IMR-90 (cell line): ENCODE results near the gene TMX1.

Source experiments
- CEBPB ChIP-seq: IDR thresholded peaks from 2 replicates; pipeline ENCODE4 v1.6.1; 2012; ENCODE audit warnings: low read depth, low read length, improper control_type of control experiment
- MXI1 ChIP-seq: IDR thresholded peaks from 2 replicates; pipeline ENCODE4 v1.6.1; 2012; ENCODE audit warnings: low read depth, mild to moderate bottlenecking, low read length, moderate library complexity, borderline replicate concordance
- POLR2A ChIP-seq: IDR thresholded peaks from 2 replicates; pipeline ENCODE4 v1.6.1; 2012; ENCODE audit warnings: mild to moderate bottlenecking, low read depth, low read length
- RAD21 ChIP-seq: IDR thresholded peaks from 2 replicates; pipeline ENCODE4 v1.6.1; 2012; ENCODE audit warnings: low read length, improper control_type of control experiment
- RFX5 ChIP-seq: IDR thresholded peaks from 2 replicates; pipeline ENCODE4 v1.8.0; 2012; ENCODE audit warnings: low read depth, mild to moderate bottlenecking, low read length, moderate library complexity
- SMC3 ChIP-seq: fragments of 150-350 bp; IDR thresholded peaks from 2 replicates; pipeline ENCODE4 v1.6.1; 2016; ENCODE audit warnings: low read depth, mild to moderate bottlenecking, antibody characterized with exemption, low read length, moderate library complexity
- TF ChIP-seq, protein P1 (sequence below): conservative IDR thresholded peaks from 2 replicates; pipeline ENCODE4 v1.5.1; 2012; ENCODE audit warnings: mild to moderate bottlenecking, low read depth, low read length, improper control_type of control experiment
- TF ChIP-seq, protein P2 (sequence below): fragments of 150-350 bp; IDR thresholded peaks from 2 replicates; pipeline ENCODE4 v1.6.1; 2017; ENCODE audit warnings: mild to moderate bottlenecking, antibody characterized with exemption, low read length, low read depth

DNA sequence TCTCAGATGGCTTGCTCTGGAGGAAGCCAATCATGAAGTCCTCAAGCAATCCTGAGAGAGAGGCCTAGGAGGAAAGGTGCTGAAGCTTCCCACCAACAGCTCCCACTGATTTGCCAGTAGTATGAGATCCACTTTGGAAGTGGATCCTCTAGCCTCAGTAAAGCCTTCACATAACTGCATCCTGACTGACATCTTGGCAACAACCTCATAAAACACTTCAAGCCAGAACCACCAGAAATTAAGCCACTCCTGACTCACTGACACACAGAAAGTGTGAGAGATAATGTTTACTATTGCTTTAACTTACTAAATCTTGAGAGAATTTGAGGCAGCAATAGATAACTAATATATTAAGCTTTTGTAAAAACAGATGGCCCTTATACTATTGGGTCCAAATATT lies 11.7 kb upstream of the TMX1 start:
- TF ChIP-seq, protein P1, sequence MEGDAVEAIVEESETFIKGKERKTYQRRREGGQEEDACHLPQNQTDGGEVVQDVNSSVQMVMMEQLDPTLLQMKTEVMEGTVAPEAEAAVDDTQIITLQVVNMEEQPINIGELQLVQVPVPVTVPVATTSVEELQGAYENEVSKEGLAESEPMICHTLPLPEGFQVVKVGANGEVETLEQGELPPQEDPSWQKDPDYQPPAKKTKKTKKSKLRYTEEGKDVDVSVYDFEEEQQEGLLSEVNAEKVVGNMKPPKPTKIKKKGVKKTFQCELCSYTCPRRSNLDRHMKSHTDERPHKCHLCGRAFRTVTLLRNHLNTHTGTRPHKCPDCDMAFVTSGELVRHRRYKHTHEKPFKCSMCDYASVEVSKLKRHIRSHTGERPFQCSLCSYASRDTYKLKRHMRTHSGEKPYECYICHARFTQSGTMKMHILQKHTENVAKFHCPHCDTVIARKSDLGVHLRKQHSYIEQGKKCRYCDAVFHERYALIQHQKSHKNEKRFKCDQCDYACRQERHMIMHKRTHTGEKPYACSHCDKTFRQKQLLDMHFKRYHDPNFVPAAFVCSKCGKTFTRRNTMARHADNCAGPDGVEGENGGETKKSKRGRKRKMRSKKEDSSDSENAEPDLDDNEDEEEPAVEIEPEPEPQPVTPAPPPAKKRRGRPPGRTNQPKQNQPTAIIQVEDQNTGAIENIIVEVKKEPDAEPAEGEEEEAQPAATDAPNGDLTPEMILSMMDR, result no peak
- TF ChIP-seq RFX5 (no peak), RAD21 (no peak), POLR2A (no peak), SMC3 (no peak), MXI1 (no peak), CEBPB (no peak)
- TF ChIP-seq, protein P2, sequence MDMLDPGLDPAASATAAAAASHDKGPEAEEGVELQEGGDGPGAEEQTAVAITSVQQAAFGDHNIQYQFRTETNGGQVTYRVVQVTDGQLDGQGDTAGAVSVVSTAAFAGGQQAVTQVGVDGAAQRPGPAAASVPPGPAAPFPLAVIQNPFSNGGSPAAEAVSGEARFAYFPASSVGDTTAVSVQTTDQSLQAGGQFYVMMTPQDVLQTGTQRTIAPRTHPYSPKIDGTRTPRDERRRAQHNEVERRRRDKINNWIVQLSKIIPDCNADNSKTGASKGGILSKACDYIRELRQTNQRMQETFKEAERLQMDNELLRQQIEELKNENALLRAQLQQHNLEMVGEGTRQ, result no peak
